Measurements from ENCODE around the gene MOGAT3.

The MOGAT3 gene

GRCh38 chr7:101241443-101242349 is 40.9 kb upstream of the MOGAT3 start:
- Histone ChIP-seq H3K79me2 (ENCODE audit: insufficient read depth, low read length) (peaks cover 8% of the 10 kb centered on the region; the same call in 1 of the 2 replicates), H3K9me3 (ENCODE audit: low read length) (no peaks in the 10 kb centered on the region), H3K27me3 (ENCODE audit: insufficient read depth, low read length) (no peaks in the 10 kb centered on the region), H3K4me3 (ENCODE audit: low read depth, low read length, poor library complexity, severe bottlenecking) (no peak overlapping the region), H2AFZ (ENCODE audit: low read length) (no peak overlapping the region), H3K4me2 (ENCODE audit: low read length) (no peak overlapping the region), H4K20me1 (ENCODE audit: insufficient read depth, low read length) (no peaks in the 10 kb centered on the region), H3K9ac (ENCODE audit: low read length) (no peak overlapping the region), H3K36me3 (ENCODE audit: insufficient read depth, low read length) (peaks cover 62% of the 10 kb centered on the region), H3K4me1 (ENCODE audit: insufficient read depth, low read length, severe bottlenecking) (peaks cover 25% of the 10 kb centered on the region), H3K9me2 (ENCODE audit: low read depth, low read length) (no peaks in the 10 kb centered on the region), H3K27ac (ENCODE audit: low read depth, low read length, poor library complexity, severe bottlenecking) (no peak overlapping the region), H3F3A (ENCODE audit: insufficient read depth, low read length) (no peaks in the 10 kb centered on the region)
- no peak for TF ChIP-seq EZH2 (IDR thresholded peaks at IDR 0.05; ENCODE audit: borderline replicate concordance, low read length)
- TF ChIP-seq, protein P1, sequence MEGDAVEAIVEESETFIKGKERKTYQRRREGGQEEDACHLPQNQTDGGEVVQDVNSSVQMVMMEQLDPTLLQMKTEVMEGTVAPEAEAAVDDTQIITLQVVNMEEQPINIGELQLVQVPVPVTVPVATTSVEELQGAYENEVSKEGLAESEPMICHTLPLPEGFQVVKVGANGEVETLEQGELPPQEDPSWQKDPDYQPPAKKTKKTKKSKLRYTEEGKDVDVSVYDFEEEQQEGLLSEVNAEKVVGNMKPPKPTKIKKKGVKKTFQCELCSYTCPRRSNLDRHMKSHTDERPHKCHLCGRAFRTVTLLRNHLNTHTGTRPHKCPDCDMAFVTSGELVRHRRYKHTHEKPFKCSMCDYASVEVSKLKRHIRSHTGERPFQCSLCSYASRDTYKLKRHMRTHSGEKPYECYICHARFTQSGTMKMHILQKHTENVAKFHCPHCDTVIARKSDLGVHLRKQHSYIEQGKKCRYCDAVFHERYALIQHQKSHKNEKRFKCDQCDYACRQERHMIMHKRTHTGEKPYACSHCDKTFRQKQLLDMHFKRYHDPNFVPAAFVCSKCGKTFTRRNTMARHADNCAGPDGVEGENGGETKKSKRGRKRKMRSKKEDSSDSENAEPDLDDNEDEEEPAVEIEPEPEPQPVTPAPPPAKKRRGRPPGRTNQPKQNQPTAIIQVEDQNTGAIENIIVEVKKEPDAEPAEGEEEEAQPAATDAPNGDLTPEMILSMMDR (IDR thresholded peaks at IDR 0.05; ENCODE audit: low read length), result no peak

- no peaks in the 10 kb centered on the region for H4K20me1 ChIP-seq (ENCODE audit: insufficient read depth, low read length)
- no peak overlapping the region for H2AFZ ChIP-seq (ENCODE audit: low read length)
- no peak overlapping the region for H3K4me2 ChIP-seq (ENCODE audit: low read length)
- no peak overlapping the region for H3K27ac ChIP-seq (ENCODE audit: low read depth, low read length, poor library complexity, severe bottlenecking)
- H3K79me2 ChIP-seq (ENCODE audit: insufficient read depth, low read length), result peaks cover 8% of the 10 kb centered on the region; the same call in 1 of the 2 replicates
- H3K4me1 ChIP-seq (ENCODE audit: insufficient read depth, low read length, severe bottlenecking), result peaks cover 24% of the 10 kb centered on the region
- H3F3A ChIP-seq (ENCODE audit: insufficient read depth, low read length), result no peaks in the 10 kb centered on the region
- no peak overlapping the region for H3K9ac ChIP-seq (ENCODE audit: low read length)
- no peaks in the 10 kb centered on the region for H3K9me3 ChIP-seq (ENCODE audit: low read length)
- no peak overlapping the region for H3K4me3 ChIP-seq (ENCODE audit: low read depth, low read length, poor library complexity, severe bottlenecking)
- peaks cover 60% of the 10 kb centered on the region for H3K36me3 ChIP-seq (ENCODE audit: insufficient read depth, low read length)
- H3K9me2 ChIP-seq (ENCODE audit: low read depth, low read length), result no peaks in the 10 kb centered on the region
- H3K27me3 ChIP-seq (ENCODE audit: insufficient read depth, low read length), result no peaks in the 10 kb centered on the region
- TF ChIP-seq, protein P1 (IDR thresholded peaks at IDR 0.05; ENCODE audit: low read length), result no peak
- TF ChIP-seq EZH2 (IDR thresholded peaks at IDR 0.05; ENCODE audit: borderline replicate concordance, low read length), result no peak
Observed at GRCh38 chr7:101241015-101241363, 40.2 kb upstream of the MOGAT3 start.

- no peak overlapping the region for H3K27ac ChIP-seq (ENCODE audit: low read depth, low read length, poor library complexity, severe bottlenecking)
- TF ChIP-seq EZH2 (IDR thresholded peaks at IDR 0.05; ENCODE audit: borderline replicate concordance, low read length), result no peak
- TF ChIP-seq, protein P1 (IDR thresholded peaks at IDR 0.05; ENCODE audit: low read length), result no peak
- H3K4me1 ChIP-seq (ENCODE audit: insufficient read depth, low read length, severe bottlenecking), result peaks cover 18% of the 10 kb centered on the region
- H3K9me2 ChIP-seq (ENCODE audit: low read depth, low read length), result no peaks in the 10 kb centered on the region
- no peak overlapping the region for H2AFZ ChIP-seq (ENCODE audit: low read length)
- H3K27me3 ChIP-seq (ENCODE audit: insufficient read depth, low read length), result no peaks in the 10 kb centered on the region
- no peak overlapping the region for H3K9ac ChIP-seq (ENCODE audit: low read length)
- no peaks in the 10 kb centered on the region for H4K20me1 ChIP-seq (ENCODE audit: insufficient read depth, low read length)
- H3K79me2 ChIP-seq (ENCODE audit: insufficient read depth, low read length), result peaks cover 8% of the 10 kb centered on the region; the same call in 1 of the 2 replicates
- H3K4me2 ChIP-seq (ENCODE audit: low read length), result no peak overlapping the region
- no peaks in the 10 kb centered on the region for H3F3A ChIP-seq (ENCODE audit: insufficient read depth, low read length)
- no peak overlapping the region for H3K4me3 ChIP-seq (ENCODE audit: low read depth, low read length, poor library complexity, severe bottlenecking)
- H3K36me3 ChIP-seq (ENCODE audit: insufficient read depth, low read length), result peaks cover 54% of the 10 kb centered on the region
- H3K9me3 ChIP-seq (ENCODE audit: low read length), result no peaks in the 10 kb centered on the region
Observed at GRCh38 chr7:101240226-101241014, 39.6 kb upstream of the MOGAT3 start.

Data from OCI-LY1 (cell line).